Neuron (in vitro differentiated cells): ENCODE measurements around the gene TMEFF2.

Experiments
- H2AFZ ChIP-seq: one replicate; pipeline ENCODE4 v1.6.1; 2013; ENCODE audit warnings: low read depth, mild to moderate bottlenecking, inconsistent platforms, low read length, moderate library complexity
- H3K27me3 ChIP-seq: one replicate; pipeline ENCODE4 v1.6.1; 2013; ENCODE audit warnings: low read length; ENCODE audit not compliant: insufficient read depth
- H3K36me3 ChIP-seq: one replicate; pipeline ENCODE4 v1.6.1; 2013; ENCODE audit warnings: low read length; ENCODE audit not compliant: insufficient read depth
- H3K4me1 ChIP-seq: one replicate; pipeline ENCODE4 v1.6.1; 2013; ENCODE audit warnings: low read length; ENCODE audit not compliant: insufficient read depth
- H3K4me3 ChIP-seq: 2 replicates; pipeline ENCODE4 v1.5.1; 2013; ENCODE audit warnings: mild to moderate bottlenecking, low read length, moderate library complexity
- H3K9me3 ChIP-seq: one replicate; pipeline ENCODE4 v1.6.1; 2013; ENCODE audit warnings: low read length

The TMEFF2 gene

DNA sequence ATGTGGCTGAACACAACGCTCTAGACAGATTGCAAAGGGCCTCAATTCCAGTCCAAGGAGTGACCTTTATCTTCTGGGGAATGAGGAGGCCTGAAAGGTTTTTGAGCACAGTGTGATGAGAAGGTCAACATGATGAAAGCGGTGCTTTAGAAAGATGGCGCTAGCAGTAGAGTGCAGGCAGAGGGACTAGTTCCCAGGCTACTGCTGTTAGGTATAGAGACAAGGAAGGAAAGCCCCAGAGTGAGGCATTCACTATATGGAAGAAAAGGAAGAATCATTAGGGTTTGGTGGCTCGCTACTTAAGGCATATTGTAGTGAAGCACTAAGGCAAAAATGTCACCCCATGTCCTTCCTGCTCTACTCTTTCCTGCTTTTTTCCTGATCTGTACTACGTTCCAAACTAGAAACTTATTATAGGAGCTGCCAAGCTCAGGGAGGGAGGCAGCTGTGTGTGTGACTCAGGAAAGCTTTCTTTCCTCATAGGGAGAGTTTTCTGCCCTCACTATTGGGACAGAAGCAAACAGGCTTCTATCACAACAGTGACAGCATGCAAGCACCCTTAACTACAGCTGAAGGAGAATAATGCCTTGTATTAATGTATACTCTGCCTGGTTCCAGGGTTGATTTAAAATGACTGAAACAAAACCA is 187.0 kb downstream of the TMEFF2 start:
- Histone ChIP-seq H3K4me1 (peaks cover 18% of the 10 kb centered on the region), H3K36me3 (no peaks in the 10 kb centered on the region), H3K9me3 (no peaks in the 10 kb centered on the region), H3K4me3 (no peak overlapping the region), H2AFZ (no peak overlapping the region), H3K27me3 (no peaks in the 10 kb centered on the region)

DNA sequence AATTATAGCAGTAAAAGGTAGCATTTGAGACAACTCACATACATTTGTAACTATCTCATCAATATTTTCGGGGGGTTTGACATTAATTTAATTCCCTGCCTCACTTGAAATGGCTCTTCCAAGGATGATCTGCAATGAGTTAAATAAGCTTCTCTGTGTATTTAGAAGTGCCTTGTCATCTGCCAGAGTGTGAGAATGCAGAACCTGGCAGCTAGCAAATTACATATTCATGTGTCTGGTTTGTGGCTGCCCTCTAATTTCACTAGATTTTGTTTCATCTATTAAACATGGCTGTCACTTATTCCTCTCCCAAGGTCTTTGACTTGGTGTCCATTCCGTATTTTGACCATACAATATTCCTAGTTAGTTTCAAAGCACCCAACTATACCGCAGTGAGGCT is 189.5 kb downstream of the TMEFF2 start:
- Histone ChIP-seq H3K9me3 (no peaks in the 10 kb centered on the region), H3K36me3 (no peaks in the 10 kb centered on the region), H2AFZ (no peak overlapping the region), H3K4me1 (peaks cover 15% of the 10 kb centered on the region), H3K27me3 (no peaks in the 10 kb centered on the region), H3K4me3 (no peak overlapping the region)

DNA sequence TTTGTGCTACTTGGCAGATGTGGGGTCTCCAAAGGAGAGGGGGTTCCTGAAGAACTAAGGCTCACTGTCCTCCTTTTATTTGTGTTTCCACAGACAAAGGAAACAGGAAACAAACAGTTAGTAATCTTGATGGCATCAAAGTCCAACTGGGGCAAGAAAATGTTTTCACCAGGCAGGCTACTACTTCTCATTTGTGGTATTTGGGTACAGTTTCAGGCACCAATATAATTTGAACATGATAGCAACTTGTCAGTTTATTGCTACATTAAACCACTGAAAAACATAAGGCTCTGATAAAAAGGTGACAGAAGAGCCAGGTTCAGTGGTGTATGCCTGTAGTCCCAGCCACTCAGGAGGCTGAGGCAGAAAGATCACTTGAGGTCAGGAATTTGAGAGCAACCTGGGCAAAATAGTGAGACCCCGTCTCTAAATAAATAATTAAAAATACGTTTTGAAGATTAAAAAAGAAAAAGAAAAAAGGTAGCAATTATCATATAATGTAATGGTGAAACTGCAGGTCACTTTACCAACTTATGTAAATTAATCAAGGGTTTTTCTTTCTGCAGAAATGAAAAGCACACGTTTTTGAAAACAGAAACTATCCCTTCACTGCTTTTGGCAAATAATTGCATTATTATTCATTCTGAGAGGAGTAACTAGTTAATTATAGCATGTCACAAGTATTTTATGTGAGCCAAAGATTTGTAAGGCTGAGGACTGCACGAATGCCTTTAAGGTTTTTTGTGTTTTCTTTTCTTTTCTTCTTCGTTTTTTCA is 190.4 kb downstream of the TMEFF2 start:
- Histone ChIP-seq H3K27me3 (no peaks in the 10 kb centered on the region), H3K9me3 (no peaks in the 10 kb centered on the region), H3K4me3 (no peak overlapping the region), H3K4me1 (peaks cover 17% of the 10 kb centered on the region), H2AFZ (no peak overlapping the region), H3K36me3 (no peaks in the 10 kb centered on the region)

DNA sequence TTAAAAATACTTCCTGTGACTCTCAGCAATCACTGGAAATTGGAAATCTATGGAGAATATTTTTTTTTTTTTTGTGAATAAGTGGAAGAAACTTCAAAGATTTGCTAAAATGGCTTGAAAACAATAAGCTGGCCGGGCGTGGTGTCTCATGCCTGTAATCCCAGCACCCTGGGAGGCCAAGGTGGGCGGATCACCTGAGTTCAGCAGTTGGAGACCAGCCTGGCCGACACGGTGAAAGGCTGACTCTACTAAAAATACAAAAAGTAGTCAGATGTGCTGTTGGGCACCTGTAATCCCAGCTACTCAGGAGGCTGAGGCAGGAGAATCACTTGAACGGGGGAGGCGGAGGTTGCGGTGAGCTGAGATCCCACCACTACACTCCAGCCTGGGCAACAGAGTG is 192.3 kb downstream of the TMEFF2 start:
- Histone ChIP-seq H3K27me3 (no peaks in the 10 kb centered on the region), H3K9me3 (no peaks in the 10 kb centered on the region), H2AFZ (no peak overlapping the region), H3K4me1 (peaks cover 21% of the 10 kb centered on the region), H3K4me3 (no peak overlapping the region), H3K36me3 (no peaks in the 10 kb centered on the region)

DNA sequence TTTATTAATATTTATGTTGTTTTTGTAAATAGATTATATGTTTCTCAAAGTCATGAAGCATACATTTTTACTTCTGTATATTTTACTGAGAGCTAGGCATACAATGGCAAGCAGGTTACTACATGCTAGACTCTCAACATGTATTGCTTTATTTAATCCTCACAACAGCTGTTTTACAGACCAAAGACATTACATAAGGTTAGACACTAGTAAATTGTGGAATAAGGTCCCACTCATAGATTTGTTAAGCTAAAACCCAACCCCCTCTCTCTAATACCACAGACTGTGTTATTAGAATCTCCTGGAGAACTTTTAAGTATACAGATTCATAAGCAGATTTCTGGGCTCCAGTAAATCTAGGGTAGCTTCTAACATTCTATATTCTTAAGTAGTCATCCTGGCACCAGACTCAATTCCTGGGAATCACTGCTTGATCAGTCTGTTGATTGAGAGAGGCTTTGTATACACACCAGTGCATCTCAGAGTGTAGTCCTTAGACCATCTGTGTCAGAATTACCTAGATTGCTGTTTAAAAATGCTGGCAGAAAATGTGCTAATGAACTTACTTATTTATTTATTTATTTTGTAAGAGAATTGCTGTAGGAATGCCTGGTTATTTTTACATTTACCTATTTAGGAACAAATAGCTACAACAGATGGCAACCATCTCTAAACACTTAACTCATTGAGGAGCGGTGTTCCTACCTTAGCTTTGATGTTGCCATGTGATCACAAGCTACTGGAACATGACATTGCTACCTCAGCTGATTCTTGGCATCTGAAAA is 194.3 kb downstream of the TMEFF2 start:
- Histone ChIP-seq H3K9me3 (no peaks in the 10 kb centered on the region), H3K4me3 (no peak overlapping the region), H2AFZ (no peak overlapping the region), H3K36me3 (no peaks in the 10 kb centered on the region), H3K4me1 (peaks cover 21% of the 10 kb centered on the region), H3K27me3 (no peaks in the 10 kb centered on the region)

DNA sequence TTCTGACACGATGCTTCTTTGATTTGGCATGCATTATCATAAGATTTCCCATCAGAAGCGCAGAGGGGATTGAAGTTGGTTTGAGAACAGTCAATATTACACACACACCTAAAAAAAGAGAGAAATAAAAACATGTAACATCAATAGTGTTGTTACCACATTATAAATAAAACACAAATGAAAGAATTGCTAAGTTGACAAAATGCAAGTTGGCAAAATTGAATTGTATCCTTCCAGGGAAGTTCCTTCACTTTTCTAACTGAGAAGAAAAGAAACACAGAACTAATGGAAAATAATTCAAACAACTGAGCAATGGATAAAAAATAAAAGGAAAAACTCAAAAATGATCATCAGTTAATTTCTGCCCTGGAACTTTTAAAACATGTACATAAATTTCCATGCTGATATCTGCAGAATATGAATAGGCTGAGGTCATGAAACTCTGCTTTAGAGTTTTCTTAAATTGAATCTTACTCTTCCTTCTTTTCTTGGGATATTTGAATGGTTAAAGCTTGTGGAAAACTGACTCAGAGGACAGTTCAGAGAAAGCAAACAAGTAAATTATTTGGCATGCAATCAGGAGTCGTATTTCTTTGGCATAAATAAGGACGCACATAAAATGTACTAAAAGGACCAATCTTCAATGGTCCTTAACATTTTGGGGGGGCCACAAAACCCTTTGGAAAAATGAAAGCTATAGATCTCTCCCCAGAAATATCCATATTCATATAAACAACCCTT is 195.5 kb downstream of the TMEFF2 start:
- no peaks in the 10 kb centered on the region for H3K36me3 ChIP-seq
- no peak overlapping the region for H3K4me3 ChIP-seq
- no peaks in the 10 kb centered on the region for H3K27me3 ChIP-seq
- no peak overlapping the region for H2AFZ ChIP-seq
- peaks cover 21% of the 10 kb centered on the region for H3K4me1 ChIP-seq
- H3K9me3 ChIP-seq: no peaks in the 10 kb centered on the region

DNA sequence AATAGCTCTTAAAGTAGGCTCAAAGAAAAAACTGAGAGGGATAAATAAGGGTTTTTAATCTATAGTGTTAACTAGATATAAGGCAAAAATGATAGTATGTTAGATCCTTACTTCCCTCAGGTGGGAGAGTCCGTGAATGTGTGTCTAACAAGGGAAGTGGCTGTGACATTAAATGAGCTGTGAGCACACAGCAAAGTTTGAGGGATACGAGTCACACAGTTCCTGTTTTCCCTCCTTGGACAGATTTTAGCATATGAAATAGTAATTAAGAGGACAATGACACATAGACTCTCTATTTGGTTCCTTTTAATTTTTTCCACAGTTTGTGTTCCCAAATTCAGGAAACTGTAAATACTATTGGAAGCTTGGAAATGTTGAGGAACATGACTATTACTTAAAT is 199.4 kb downstream of the TMEFF2 start:
- H2AFZ ChIP-seq: no peak overlapping the region

DNA sequence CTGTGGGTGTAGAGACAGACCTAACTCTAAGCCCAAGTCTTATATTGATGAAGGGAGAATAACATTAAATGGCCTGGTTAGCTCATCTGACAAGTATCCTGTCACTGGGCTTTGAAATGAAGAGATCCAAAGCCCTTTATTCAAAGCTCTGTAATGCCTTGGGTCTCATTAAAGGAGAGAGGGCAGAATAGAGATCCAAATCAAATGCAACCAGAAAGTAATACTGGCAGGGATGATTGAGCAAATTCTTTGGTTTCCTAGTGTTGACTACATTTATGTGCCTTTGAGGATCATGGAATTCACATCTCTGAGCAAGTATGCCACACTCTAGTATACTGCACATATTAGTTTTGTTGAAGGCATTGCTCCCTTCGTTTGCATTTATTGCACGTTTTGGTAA is 200.0 kb downstream of the TMEFF2 start:
- no peak overlapping the region for H2AFZ ChIP-seq
- no peaks in the 10 kb centered on the region for H3K9me3 ChIP-seq
- H3K36me3 ChIP-seq: no peaks in the 10 kb centered on the region
- H3K4me3 ChIP-seq: no peak overlapping the region
- H3K4me1 ChIP-seq: peaks cover 22% of the 10 kb centered on the region
- no peaks in the 10 kb centered on the region for H3K27me3 ChIP-seq

More for the DNA sequence above, 199.4 kb downstream of the TMEFF2 start:
- Histone ChIP-seq H3K4me1 (peaks cover 22% of the 10 kb centered on the region), H3K4me3 (no peak overlapping the region), H3K9me3 (no peaks in the 10 kb centered on the region), H3K36me3 (no peaks in the 10 kb centered on the region), H3K27me3 (no peaks in the 10 kb centered on the region)

DNA sequence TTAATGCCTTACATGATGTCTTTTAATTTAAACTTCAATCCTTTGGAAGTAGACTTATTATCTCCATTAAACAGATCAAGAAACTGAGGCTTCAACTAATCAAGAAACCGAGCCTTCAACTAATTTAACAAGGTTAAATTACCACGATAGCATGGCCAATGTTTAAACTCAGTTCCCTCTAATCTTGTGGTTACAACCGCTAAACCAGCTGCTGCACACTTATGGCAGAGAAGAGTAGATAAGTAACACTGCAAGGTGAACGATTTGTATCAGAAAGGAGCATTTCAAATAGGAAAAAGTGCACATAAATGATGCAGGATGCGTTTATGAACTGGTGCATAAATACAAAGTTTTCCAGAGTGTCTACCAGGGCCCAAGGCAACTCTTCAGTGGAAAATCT is 203.3 kb downstream of the TMEFF2 start:
- no peaks in the 10 kb centered on the region for H3K36me3 ChIP-seq
- no peaks in the 10 kb centered on the region for H3K27me3 ChIP-seq
- H2AFZ ChIP-seq: no peak overlapping the region
- peaks cover 14% of the 10 kb centered on the region for H3K4me1 ChIP-seq
- H3K4me3 ChIP-seq: no peak overlapping the region
- no peaks in the 10 kb centered on the region for H3K9me3 ChIP-seq

DNA sequence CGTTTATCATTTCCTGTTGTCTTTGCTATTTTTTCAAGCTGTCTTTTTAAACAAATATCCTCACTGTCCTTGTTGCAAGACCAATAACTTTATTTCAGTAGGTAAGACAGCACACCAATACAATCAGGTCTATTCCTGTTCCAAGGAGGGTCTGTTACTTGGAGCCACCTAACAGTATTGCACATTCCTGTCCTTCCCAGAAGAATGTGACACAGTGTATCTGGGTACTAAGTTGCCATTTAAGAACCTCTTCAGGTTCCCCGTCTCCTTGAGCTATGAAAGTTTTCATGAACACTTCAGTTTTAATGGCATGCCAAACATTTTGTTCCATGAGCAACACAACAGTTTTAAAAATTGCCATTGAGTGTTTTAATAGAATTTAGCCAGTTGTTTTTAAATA is 209.0 kb downstream of the TMEFF2 start:
- H3K4me3 ChIP-seq: no peak overlapping the region
- H2AFZ ChIP-seq: no peak overlapping the region
- H3K4me1 ChIP-seq: no peaks in the 10 kb centered on the region
- H3K36me3 ChIP-seq: no peaks in the 10 kb centered on the region
- H3K27me3 ChIP-seq: no peaks in the 10 kb centered on the region
- no peaks in the 10 kb centered on the region for H3K9me3 ChIP-seq

DNA sequence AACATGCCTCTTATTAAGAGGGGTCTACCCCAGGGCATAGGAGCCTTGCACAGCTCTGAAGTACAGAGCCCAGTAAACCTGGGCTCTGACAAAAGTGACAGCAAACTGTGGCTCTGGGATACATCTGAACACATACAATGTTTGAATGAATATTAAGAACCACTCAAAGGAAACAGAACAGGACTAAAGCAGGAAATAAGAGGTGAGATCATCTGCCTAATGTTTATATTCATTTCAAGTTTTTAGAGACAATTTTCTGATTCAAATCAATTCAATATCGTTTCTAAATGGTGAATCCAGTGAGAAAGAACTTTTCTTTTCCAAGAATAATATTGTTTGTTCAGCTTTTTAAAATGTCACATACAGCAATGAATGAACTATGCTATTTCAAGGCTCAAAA is 211.1 kb downstream of the TMEFF2 start:
- H3K27me3 ChIP-seq: no peaks in the 10 kb centered on the region
- H2AFZ ChIP-seq: no peak overlapping the region
- H3K36me3 ChIP-seq: no peaks in the 10 kb centered on the region
- H3K4me3 ChIP-seq: no peak overlapping the region
- no peaks in the 10 kb centered on the region for H3K9me3 ChIP-seq
- H3K4me1 ChIP-seq: peaks cover 6% of the 10 kb centered on the region

DNA sequence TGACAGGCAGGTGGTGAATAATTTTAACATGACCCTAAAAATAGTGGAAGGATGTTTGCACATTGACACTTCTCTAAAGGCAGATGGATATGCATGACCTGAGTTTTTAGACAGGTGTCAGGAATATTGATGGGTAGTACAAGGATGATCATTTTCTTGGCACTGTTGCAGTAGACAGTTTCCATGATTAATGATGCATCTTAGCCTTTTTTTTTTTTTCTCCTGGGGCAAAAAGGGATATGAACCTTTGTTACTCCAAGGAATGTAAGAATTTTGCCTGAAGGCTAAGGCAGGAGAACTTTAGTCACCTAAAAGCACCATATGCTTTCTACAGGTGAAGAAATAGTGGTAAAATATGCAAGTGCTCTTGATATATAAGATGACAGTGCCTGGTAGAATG is 211.5 kb downstream of the TMEFF2 start:
- no peak overlapping the region for H3K4me3 ChIP-seq
- no peaks in the 10 kb centered on the region for H3K36me3 ChIP-seq
- peaks cover 6% of the 10 kb centered on the region for H3K4me1 ChIP-seq
- H3K27me3 ChIP-seq: no peaks in the 10 kb centered on the region
- H2AFZ ChIP-seq: no peak overlapping the region
- H3K9me3 ChIP-seq: no peaks in the 10 kb centered on the region

DNA sequence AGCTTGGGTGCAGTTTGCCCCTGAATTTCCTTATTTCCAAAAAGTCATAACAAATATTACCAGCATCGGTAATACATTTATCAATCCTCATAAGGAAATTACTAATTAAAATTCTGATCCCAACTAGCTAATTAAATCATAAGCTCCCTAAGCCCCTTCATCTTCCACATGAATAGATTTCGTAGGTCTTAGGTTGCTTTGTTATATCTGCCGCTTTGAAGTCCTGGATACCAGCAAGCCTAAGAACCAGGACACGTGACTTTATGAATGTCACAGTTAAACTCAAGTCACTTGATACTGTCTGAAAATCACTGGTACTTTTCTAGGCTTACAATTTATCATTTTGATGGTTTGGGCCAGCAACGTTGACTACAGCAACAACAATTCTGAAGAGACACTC is 213.0 kb downstream of the TMEFF2 start:
- H3K36me3 ChIP-seq: no peaks in the 10 kb centered on the region
- peaks cover 6% of the 10 kb centered on the region for H3K4me1 ChIP-seq
- H3K4me3 ChIP-seq: no peak overlapping the region
- no peaks in the 10 kb centered on the region for H3K9me3 ChIP-seq
- H2AFZ ChIP-seq: no peak overlapping the region
- no peaks in the 10 kb centered on the region for H3K27me3 ChIP-seq
